Measurements from ENCODE around the gene CLCN1. TPM values are rescaled to one million over a fixed set of nuclear protein-coding genes. Genes with fewer than 3 reads are reported as not detected.

Gene CLCN1
- total and polyA plus RNA-seq, 2 of the 8 experiments (the other 6 are each of a cell fraction or from before 2014, with no cell fraction given), result 0.36 to 0.41 TPM

- Histone ChIP-seq H4K8ac (ENCODE audit: extremely low read depth, insufficient read depth, low read length) (no peak overlapping the region), H3K27me3 (replicated peaks in 1 of 4; ENCODE audit: control insufficient read depth in 3 of 4, extremely low read depth in 1 of 4, insufficient read depth in 3 of 4, low read length in 3 of 4) (no peaks in the 10 kb centered on the region), H3K14ac (ENCODE audit: insufficient read length) (no peak overlapping the region), H3K79me2 (ENCODE audit: control insufficient read depth in 1 of 2, insufficient read depth in 2 of 2, low read length in 2 of 2) (peaks cover 0 to 39% of the 10 kb centered on the region in 2 experiments; a peak in 3 of 4 replicates), H4K20me1 (replicated peaks in 1 of 2; ENCODE audit: control insufficient read depth in 1 of 2, insufficient read depth in 2 of 2, low read length in 2 of 2) (peaks cover 0 to 2% of the 10 kb centered on the region in 2 experiments), H3K23ac (ENCODE audit: insufficient read length) (no peak overlapping the region), H4K91ac (replicated peaks; ENCODE audit: insufficient read length, low read length) (no peak overlapping the region), H3K36me3 (ENCODE audit: control insufficient read depth in 2 of 4, insufficient read depth in 4 of 4, low read length in 3 of 4) (peaks cover 24 to 68% (median 50%) of the 10 kb centered on the region in 4 experiments), H2BK15ac (ENCODE audit: low read length) (no peak overlapping the region), H3K27ac (ENCODE audit: low read depth, low read length) (no peak overlapping the region), H3K18ac (ENCODE audit: extremely low read depth, low read length) (no peak overlapping the region), H3K9me3 (ENCODE audit: insufficient read depth in 2 of 2, low read depth in 1 of 2, low read length in 1 of 2) (no peaks in the 10 kb centered on the region), H3K4ac (replicated peaks; ENCODE audit: insufficient read length, low read depth, low read length) (no peak overlapping the region), H3K9ac (replicated peaks in 1 of 4; ENCODE audit: extremely low read depth in 1 of 4, low read depth in 3 of 4, low read length in 3 of 4) (no peak overlapping the region), H2AK5ac (ENCODE audit: low read depth, low read length) (no peak overlapping the region), H2BK12ac (ENCODE audit: low read depth, low read length) (no peak overlapping the region), H2BK20ac (ENCODE audit: low read length) (no peak overlapping the region), H3K4me2 (ENCODE audit: insufficient read depth in 1 of 2, low read depth in 2 of 2, low read length in 2 of 2) (no peak overlapping the region), H2AFZ (ENCODE audit: low read length) (no peak overlapping the region), H3K4me1 (replicated peaks in 1 of 4; ENCODE audit: control insufficient read depth in 3 of 4, insufficient read depth in 4 of 4, low read length in 3 of 4) (peaks cover 0 to 2% (median 0%) of the 10 kb centered on the region in 4 experiments; a peak in 1 of 7 replicates), H3K56ac (replicated peaks; ENCODE audit: insufficient read length, low read depth, low read length) (no peak overlapping the region), H4K5ac (ENCODE audit: insufficient read length, low read depth, low read length) (no peak overlapping the region), H3K23me2 (ENCODE audit: low read depth, low read length) (peaks cover 5% of the 10 kb centered on the region; the same call in 1 of the 2 replicates), H3K79me1 (ENCODE audit: low read depth, low read length) (peaks cover 3% of the 10 kb centered on the region), H3K4me3 (ENCODE audit: extremely low read depth in 1 of 4, insufficient read depth in 2 of 4, low read depth in 3 of 4, low read length in 4 of 4) (no peak overlapping the region), H2BK120ac (replicated peaks; ENCODE audit: low read depth, low read length) (no peak overlapping the region), H2BK5ac (ENCODE audit: low read depth, low read length) (no peak overlapping the region)
- ChIA-PET POLR2A (ENCODE audit: partially characterized antibody) (interaction anchor here (1.6 kb wide), 1 partner anchor 12 kb away, joined by 7 read pairs; no protein-coding TSS in a partner anchor), CTCF (ENCODE audit: partially characterized antibody) (interaction anchor here (0.9 to 9.1 kb wide), 8 partner anchors 7 to 124 kb away, joined by 3 to 85 read pairs (median 5); no protein-coding TSS in a partner anchor)
- no peak for DNase-seq (ENCODE audit: low read depth in 1 of 2, low spot score in 2 of 2)
- 92% methylated on average over 5 of the region's 5 CpGs; no CpG with 5 or more reads in 1 of the 2 experiments for WGBS, 2 experiments (ENCODE audit: extremely low coverage in 1 of 2, insufficient coverage in 1 of 2, insufficient read length in 1 of 2, insufficient replicate concordance in 2 of 2, low coverage in 1 of 2, low lambda C conversion rate in 2 of 2, missing lambda C conversion rate in 1 of 2)
- TF ChIP-seq E2F6 (IDR thresholded peaks at IDR 0.05) (no peak), EZH2 (IDR thresholded peaks at IDR 0.05; ENCODE audit: low read depth, low read length, severe bottlenecking) (no peak), CTBP2 (IDR thresholded peaks at IDR 0.05; ENCODE audit: borderline replicate concordance, insufficient read depth, insufficient read length, low read length) (no peak), CBX5 (IDR thresholded peaks at IDR 0.05; ENCODE audit: low read depth, low read length) (no peak), TAF1 (IDR thresholded peaks at IDR 0.05; ENCODE audit: low read depth, low read length) (no peak), TEAD4 (IDR thresholded peaks at IDR 0.05; ENCODE audit: low read depth, low read length) (no peak), POU5F1 (IDR thresholded peaks at IDR 0.05; ENCODE audit: low read depth, low read length) (no peak), MAX (IDR thresholded peaks at IDR 0.05) (no peak), POLR2A (IDR thresholded peaks at IDR 0.05; ENCODE audit: control extremely low read depth in 1 of 2, low read depth in 2 of 2, low read length in 2 of 2) (no peak), RBBP5 (IDR thresholded peaks at IDR 0.05; ENCODE audit: borderline replicate concordance, low read depth, low read length) (no peak), POLR2AphosphoS5 (IDR thresholded peaks at IDR 0.05; ENCODE audit: low read depth, low read length) (no peak)
- FAIRE-seq, result no peak
Observed at GRCh38 chr7:143292876-143293275, 23.0 kb upstream of the CLCN1 start.
